GM10266 (cell line): Measurements from ENCODE around the gene ABHD16B.

ENCODE experiments used
- DNase-seq: peaks from one replicate; pipeline ENCODE4 v3.0.0; 2012; ENCODE audit errors: extremely low spot score
- TF ChIP-seq, protein P1 (sequence below): IDR thresholded peaks from 2 replicates; pipeline ENCODE4 v1.5.1; 2012; ENCODE audit warnings: mild to moderate bottlenecking, low read depth; ENCODE audit not compliant: control insufficient read depth, insufficient read depth; ENCODE audit errors: missing control alignments

ABHD16B gene

GRCh38 chr20:63857764-63858392, 3.4 kb upstream of the ABHD16B start:
- DNase-seq = no peak

GRCh38 chr20:63858393-63859165, 2.7 kb upstream of the ABHD16B start:
- DNase-seq = peak; percentile 75
- TF ChIP-seq, protein P1, sequence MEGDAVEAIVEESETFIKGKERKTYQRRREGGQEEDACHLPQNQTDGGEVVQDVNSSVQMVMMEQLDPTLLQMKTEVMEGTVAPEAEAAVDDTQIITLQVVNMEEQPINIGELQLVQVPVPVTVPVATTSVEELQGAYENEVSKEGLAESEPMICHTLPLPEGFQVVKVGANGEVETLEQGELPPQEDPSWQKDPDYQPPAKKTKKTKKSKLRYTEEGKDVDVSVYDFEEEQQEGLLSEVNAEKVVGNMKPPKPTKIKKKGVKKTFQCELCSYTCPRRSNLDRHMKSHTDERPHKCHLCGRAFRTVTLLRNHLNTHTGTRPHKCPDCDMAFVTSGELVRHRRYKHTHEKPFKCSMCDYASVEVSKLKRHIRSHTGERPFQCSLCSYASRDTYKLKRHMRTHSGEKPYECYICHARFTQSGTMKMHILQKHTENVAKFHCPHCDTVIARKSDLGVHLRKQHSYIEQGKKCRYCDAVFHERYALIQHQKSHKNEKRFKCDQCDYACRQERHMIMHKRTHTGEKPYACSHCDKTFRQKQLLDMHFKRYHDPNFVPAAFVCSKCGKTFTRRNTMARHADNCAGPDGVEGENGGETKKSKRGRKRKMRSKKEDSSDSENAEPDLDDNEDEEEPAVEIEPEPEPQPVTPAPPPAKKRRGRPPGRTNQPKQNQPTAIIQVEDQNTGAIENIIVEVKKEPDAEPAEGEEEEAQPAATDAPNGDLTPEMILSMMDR = peak; percentile 30

More at GRCh38 chr20:63857764-63858392, 3.4 kb upstream of the ABHD16B start:
- TF ChIP-seq, protein P1 = no peak

DNA sequence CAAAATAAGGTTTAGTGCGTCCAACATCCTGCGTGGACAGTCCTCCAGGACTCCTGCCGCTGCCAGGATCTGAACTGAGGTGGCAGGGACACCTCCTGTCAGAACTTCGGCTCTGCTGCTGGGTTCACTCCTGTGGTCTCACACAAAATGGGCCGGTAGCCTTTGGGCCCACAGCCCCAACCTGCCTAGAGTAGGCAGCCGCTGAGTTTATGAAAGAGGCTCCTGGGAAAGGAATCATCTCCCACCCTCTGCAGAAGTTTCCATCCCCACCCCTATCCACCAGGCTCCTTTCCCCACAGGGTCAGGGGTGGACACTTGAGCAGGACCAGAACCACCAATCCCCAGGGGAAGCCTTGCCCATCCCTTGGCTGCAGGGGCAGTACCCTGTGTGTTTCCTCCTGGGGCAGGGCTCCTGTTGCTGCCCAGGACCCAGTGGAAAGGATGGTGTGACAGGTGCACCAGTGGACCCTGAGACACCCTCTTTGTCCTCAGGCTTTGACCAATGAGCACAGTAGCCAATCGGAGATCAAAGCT, 2.1 kb upstream of the ABHD16B start:
- TF ChIP-seq, protein P1 = no peak
- no peak for DNase-seq

DNA sequence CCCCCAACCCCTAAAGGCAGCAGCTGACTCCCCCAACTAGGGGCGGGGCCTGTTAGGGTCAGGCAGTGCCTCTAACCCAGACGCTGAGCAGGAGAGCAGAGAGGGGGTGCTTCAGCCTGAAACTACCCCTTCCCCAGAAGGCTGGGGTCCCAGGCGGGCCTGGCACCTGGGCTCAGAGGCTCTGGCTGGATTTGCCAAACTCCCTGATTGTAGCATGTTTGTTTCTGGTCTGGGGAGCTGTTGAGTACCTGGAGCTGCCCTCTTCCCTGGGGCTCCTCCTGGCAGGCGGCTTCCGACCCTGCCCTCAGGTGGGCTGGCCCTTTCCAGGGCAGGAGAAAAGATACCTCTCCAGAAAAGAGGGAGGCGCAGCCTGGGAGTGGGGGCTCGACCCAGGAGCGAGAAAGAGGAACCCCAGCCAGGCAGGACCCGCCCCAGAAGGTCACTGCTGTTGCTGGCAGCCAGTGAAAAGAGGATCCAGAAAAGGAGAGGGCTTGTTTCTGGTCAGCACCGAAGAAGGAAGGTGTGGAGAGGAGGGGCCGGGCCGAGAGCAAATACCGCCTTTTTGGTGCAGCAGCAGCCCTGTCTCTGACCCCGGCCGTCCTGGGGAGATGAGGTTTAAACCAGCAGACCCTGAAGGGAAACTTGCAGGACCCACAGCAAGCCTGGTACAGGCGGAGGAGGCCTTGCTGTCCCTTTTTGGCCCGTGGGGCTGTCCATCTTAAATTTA, 810 bp upstream of the ABHD16B start:
- TF ChIP-seq, protein P1 = no peak

DNA sequence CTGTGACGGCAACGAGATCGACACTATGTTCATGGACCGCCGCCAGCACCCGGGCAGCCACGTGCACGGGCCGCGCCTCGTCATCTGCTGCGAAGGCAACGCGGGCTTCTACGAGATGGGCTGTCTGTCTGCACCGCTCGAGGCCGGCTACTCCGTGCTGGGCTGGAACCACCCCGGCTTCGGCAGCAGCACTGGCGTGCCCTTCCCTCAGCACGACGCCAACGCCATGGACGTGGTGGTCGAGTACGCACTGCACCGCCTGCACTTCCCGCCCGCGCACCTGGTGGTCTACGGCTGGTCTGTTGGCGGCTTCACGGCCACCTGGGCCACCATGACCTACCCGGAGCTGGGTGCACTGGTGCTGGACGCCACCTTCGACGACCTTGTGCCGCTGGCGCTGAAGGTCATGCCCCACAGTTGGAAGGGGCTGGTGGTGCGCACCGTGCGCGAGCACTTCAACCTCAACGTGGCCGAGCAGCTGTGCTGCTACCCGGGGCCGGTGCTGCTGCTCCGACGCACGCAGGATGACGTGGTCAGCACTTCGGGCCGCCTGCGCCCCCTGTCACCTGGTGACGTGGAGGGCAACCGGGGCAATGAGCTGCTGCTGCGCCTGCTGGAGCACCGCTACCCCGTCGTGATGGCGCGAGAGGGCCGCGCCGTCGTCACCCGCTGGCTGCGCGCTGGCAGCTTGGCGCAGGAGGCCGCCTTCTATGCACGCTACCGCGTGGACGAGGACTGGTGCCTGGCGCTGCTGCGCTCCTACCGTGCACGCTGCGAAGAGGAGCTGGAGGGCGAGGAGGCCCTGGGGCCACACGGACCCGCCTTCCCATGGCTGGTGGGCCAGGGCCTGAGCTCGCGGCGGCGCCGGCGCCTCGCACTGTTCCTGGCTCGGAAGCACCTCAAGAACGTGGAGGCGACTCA, 943 bp downstream of the ABHD16B start:
- DNase-seq = no peak
- TF ChIP-seq, protein P1 = no peak

More for the DNA sequence above, 810 bp upstream of the ABHD16B start:
- no peak for DNase-seq

DNA sequence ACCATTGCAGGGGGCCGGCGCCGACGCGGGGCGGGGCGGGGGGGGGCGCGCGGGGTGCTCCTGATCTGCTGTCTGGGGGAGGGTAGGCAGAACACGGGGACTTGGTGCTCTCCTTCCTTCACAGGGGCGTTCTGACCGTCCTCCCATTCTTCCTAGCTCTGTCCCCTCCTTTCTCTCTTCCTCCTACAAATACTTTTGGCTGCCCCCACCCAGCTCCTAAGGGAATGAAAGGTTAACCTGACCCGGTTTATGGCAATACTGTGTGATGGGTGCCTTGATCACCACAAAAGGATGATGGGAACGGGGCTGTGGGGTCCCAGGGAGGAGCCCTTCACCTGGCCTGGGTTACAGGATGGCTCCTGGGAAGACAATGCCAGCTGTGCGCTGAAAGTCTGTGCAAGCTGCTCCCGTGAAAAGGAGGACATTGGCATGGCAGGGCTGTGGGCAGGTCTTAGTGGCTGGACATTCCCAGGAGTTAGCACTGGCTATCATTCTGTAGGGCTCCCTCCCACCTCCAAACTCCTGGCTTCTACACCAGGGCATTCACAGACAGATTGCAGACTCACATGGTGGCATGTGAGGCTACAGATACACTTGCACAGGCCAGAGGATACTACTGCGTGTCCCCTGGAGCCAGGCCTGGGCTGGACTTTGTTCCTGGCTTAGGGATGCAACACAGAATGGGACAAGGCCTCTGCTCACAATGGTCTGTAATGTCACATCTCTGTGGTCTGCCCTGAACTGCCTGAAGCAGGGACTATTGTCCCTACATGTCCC, 1.9 kb downstream of the ABHD16B start:
- DNase-seq = no peak
- TF ChIP-seq, protein P1 = no peak
